CD14-positive monocyte (primary cell): ENCODE results near the gene ATP8B2. TPM values are rescaled to one million over a fixed set of nuclear protein-coding genes. Genes with fewer than 3 reads are reported as not detected.

ENCODE experiments used
- DNase-seq, 3 donors: peaks; one replicate each; pipeline ENCODE4 v3.0.0-alpha.2; 2011 to 2022
- H2AFZ ChIP-seq: 2 replicates; pipeline ENCODE4 v1.6.0; 2012; ENCODE audit warnings: mild to moderate bottlenecking, low read depth, low read length, inconsistent platforms; ENCODE audit not compliant: insufficient read depth, poor library complexity, severe bottlenecking
- H3K27ac ChIP-seq, 2 donors: 1 replicate in 1 of 2; 2 replicates in 1 of 2; pipeline ENCODE4 v1.5.1; 2012 to 2013; ENCODE audit warnings: low read length in 2 of 2, control low read depth in 1 of 2, inconsistent platforms in 1 of 2, low read depth in 1 of 2, mild to moderate bottlenecking in 1 of 2
- H3K27me3 ChIP-seq, 2 donors: one replicate each; pipeline versions ENCODE4 v1.6.0 to v1.6.1; 2011 to 2013; ENCODE audit warnings: low read length in 2 of 2; ENCODE audit not compliant: control insufficient read depth in 2 of 2, insufficient read depth in 2 of 2
- H3K36me3 ChIP-seq, 2 donors: replicated peaks in 1 of 2; 1 replicate in 1 of 2; 2 replicates in 1 of 2; pipeline versions ENCODE4 v1.5.1 to v1.6.1; 2012 to 2013; ENCODE audit warnings: low read length in 2 of 2, control low read depth in 1 of 2, inconsistent platforms in 1 of 2, mild to moderate bottlenecking in 1 of 2; ENCODE audit not compliant: insufficient read depth in 2 of 2, control insufficient read depth in 1 of 2
- H3K4me1 ChIP-seq, 2 donors: 1 replicate in 1 of 2; 2 replicates in 1 of 2; pipeline versions ENCODE4 v1.5.1 to v1.6.1; 2012 to 2013; ENCODE audit warnings: low read length in 2 of 2, control low read depth in 1 of 2, inconsistent platforms in 1 of 2, mild to moderate bottlenecking in 1 of 2, moderate library complexity in 1 of 2; ENCODE audit not compliant: insufficient read depth in 2 of 2, control insufficient read depth in 1 of 2
- H3K4me2 ChIP-seq: replicated peaks from 2 replicates; pipeline ENCODE3; 2012; ENCODE audit warnings: low read length, moderate library complexity, mild to moderate bottlenecking; ENCODE audit not compliant: poor library complexity, severe bottlenecking; ENCODE audit errors: extremely low read depth
- H3K4me3 ChIP-seq, 3 experiments: fragments of 200-600 bp in 1 of 3; sonication (generic) in 1 of 3; replicated peaks in 1 of 3; 1 replicate in 2 of 3; 2 replicates in 1 of 3; pipeline ENCODE4 v1.5.1; 2011 to 2013; ENCODE audit warnings: low read length in 3 of 3, mild to moderate bottlenecking in 3 of 3, control low read depth in 2 of 3, low read depth in 2 of 3, inconsistent platforms in 1 of 3, moderate library complexity in 1 of 3
- H3K79me2 ChIP-seq: 2 replicates; pipeline ENCODE4 v1.6.0; 2012; ENCODE audit warnings: mild to moderate bottlenecking, control low read depth, inconsistent platforms, low read length, moderate library complexity; ENCODE audit not compliant: insufficient read depth
- H3K9ac ChIP-seq: 2 replicates; pipeline ENCODE4 v1.6.0; 2017; ENCODE audit warnings: low read length, mild to moderate bottlenecking; ENCODE audit not compliant: insufficient read depth, poor library complexity, severe bottlenecking
- H3K9me3 ChIP-seq, 2 donors: replicated peaks in 1 of 2; 1 replicate in 1 of 2; 2 replicates in 1 of 2; pipeline versions ENCODE4 v1.5.1 to v1.6.1; 2012 to 2013; ENCODE audit warnings: low read length in 2 of 2, control low read depth in 1 of 2; ENCODE audit not compliant: control insufficient read depth in 1 of 2, insufficient read depth in 1 of 2
- H4K20me1 ChIP-seq: 2 replicates; pipeline ENCODE4 v1.6.0; 2012; ENCODE audit warnings: mild to moderate bottlenecking, low read length, control low read depth, moderate library complexity; ENCODE audit not compliant: insufficient read depth
- H3K27ac Mint-ChIP-seq, 7 donors: one replicate each; pipeline ENCODE4 v1.8.0; 2020; ENCODE audit warnings: mild to moderate bottlenecking in 7 of 7, mixed read lengths in 7 of 7, moderate library complexity in 6 of 7, inconsistent platforms in 2 of 7
- H3K27me3 Mint-ChIP-seq, 3 donors: one replicate each; pipeline ENCODE4 v1.8.0; 2021 to 2022; ENCODE audit warnings: low read depth in 3 of 3, mild to moderate bottlenecking in 3 of 3, mixed read lengths in 3 of 3, moderate library complexity in 3 of 3, inconsistent platforms in 1 of 3
- H3K36me3 Mint-ChIP-seq, 2 donors: one replicate each; pipeline ENCODE4 v1.8.0; 2020; ENCODE audit warnings: mixed read lengths in 2 of 2, inconsistent platforms in 1 of 2, mild to moderate bottlenecking in 1 of 2
- H3K4me1 Mint-ChIP-seq: one replicate; pipeline ENCODE4 v1.8.0; 2020; ENCODE audit warnings: mild to moderate bottlenecking, mixed read lengths
- H3K4me3 Mint-ChIP-seq, 2 donors: one replicate each; pipeline ENCODE4 v1.8.0; 2020; ENCODE audit warnings: mild to moderate bottlenecking in 2 of 2, mixed read lengths in 2 of 2, moderate library complexity in 1 of 2
- H3K9me3 Mint-ChIP-seq, 7 donors: one replicate each; pipeline ENCODE4 v1.8.0; 2020 to 2022; ENCODE audit warnings: mixed read lengths in 7 of 7, mild to moderate bottlenecking in 6 of 7, moderate library complexity in 6 of 7, inconsistent platforms in 2 of 7
- WGBS: methylation state at CpG from one replicate; pipeline ENCODE4 v1.1.5; 2013; ENCODE audit warnings: missing lambda C conversion rate; ENCODE audit not compliant: insufficient coverage; 5-methylcytosine and 5-hydroxymethylcytosine counted together
- intact Hi-C, 2 donors: fragments of 100-400 bp; cut with micrococcal nuclease; formaldehyde crosslinking; loops; one replicate each; pipeline versions ENCODE4 v1.15.0 to v1.15.1; 2023
- polyA minus RNA-seq: library from RNA; depleted of rRNA, polyadenylated mRNA; stranded (reverse); fragments of >200 nt; gene quantifications from 2 replicates; pipeline ENCODE4 v1.2.3, GENCODE V29; 2012
- polyA plus RNA-seq, 3 donors: library from polyadenylated mRNA; depleted of rRNA in 1 of 3; unstranded in 2 of 3; stranded (reverse) in 1 of 3; fragments of 300-500 nt in 2 of 3; fragments of >200 nt in 1 of 3; fragmentation: Illumina TruSeq in 2 of 3; gene quantifications; 1 replicate in 2 of 3; 2 replicates in 1 of 3; pipeline ENCODE4 v1.2.3, GENCODE V29; 2012 to 2021
- total RNA-seq, 12 experiments: library from RNA in 1 of 12; stranded (reverse) in 1 of 12; fragments of 120-200 nt in 1 of 12; gene quantifications; one replicate each; pipeline ENCODE4 v1.2.4 and lab custom pipeline; 2013 to 2026; ENCODE audit warnings: mixed read lengths in 6 of 12, inconsistent platforms in 1 of 12
- TF ChIP-seq, protein P1 (sequence below): fragments of 200-600 bp; IDR thresholded peaks from one replicate; pipeline ENCODE4 v1.8.0; 2022; ENCODE audit warnings: antibody characterized with exemption, mild to moderate bottlenecking

ATP8B2 gene, protein sequence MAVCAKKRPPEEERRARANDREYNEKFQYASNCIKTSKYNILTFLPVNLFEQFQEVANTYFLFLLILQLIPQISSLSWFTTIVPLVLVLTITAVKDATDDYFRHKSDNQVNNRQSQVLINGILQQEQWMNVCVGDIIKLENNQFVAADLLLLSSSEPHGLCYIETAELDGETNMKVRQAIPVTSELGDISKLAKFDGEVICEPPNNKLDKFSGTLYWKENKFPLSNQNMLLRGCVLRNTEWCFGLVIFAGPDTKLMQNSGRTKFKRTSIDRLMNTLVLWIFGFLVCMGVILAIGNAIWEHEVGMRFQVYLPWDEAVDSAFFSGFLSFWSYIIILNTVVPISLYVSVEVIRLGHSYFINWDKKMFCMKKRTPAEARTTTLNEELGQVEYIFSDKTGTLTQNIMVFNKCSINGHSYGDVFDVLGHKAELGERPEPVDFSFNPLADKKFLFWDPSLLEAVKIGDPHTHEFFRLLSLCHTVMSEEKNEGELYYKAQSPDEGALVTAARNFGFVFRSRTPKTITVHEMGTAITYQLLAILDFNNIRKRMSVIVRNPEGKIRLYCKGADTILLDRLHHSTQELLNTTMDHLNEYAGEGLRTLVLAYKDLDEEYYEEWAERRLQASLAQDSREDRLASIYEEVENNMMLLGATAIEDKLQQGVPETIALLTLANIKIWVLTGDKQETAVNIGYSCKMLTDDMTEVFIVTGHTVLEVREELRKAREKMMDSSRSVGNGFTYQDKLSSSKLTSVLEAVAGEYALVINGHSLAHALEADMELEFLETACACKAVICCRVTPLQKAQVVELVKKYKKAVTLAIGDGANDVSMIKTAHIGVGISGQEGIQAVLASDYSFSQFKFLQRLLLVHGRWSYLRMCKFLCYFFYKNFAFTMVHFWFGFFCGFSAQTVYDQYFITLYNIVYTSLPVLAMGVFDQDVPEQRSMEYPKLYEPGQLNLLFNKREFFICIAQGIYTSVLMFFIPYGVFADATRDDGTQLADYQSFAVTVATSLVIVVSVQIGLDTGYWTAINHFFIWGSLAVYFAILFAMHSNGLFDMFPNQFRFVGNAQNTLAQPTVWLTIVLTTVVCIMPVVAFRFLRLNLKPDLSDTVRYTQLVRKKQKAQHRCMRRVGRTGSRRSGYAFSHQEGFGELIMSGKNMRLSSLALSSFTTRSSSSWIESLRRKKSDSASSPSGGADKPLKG
- total RNA-seq (2013) = 1.1 TPM
- 1 to 10 TPM in 1 of 3 donors, under 1 TPM in 2; 0.46 to 2.2 (median 0.98) TPM for polyA plus RNA-seq
- polyA minus RNA-seq = 0.97 and 2.6 TPM in 2 replicates
- total RNA-seq (lab: John Stamatoyannopoulos, UW) = 4.7 to 28.8 (median 10.4) reads per million in 11 experiments

DNA sequence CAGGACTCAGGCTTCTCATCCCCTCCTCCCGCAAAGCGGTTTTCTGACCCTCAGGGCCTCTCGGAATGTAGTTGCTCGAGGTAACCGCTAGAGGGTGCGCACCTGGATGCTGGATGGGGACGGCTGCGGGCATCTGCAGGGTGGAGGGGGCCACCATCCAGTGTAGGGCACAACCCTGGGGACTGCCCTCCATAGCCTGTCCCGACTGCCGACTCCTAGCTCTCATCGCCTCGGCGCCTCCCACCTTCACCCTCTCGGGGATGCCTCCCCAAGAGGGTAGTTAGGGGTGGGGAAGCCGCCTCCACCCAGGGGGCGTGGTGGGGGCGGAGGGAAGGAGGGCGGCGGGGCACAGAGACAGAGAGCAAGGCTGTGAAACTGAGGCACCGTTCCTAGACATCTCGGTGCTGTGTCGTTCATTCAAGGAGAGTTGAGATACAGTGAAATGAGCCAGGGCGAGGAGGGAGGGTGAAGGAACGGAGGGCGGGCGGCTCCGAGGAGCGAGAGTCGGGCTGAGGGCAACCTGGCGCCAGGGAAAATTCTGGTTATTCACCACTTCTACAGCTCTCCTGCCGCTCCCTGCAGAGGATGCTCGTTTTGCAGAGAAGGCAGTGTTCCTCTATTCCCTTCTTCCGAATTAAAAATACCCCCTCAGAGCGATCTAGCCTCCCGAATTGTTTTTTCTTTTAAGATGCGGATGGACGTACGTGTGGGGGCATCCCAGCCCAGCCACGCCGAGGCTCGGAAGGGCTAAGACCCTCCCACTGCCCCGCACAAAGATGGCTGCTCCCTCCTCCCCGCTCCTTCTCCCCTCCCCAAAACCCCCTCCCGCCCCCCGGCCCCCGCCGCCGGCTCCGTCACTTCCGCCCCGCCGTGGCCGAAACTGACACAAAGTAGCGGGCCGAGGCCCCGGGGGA, at the start of gene ATP8B2:
ATP8B2 (plus strand) TSS at position 857 of the 914 bp plus-strand sequence. CDS start 2,617 bp downstream, outside the sequence.
- intact Hi-C loops = loop anchor here in 1 of 2 donors (5.0 kb wide), 1 partner anchor 82 kb away; the partner anchor contains the start of gene IL6R
- Mint-ChIP-seq H3K27ac (peak within 1 kb of the TSS in 6 of 7 donors; percentile 36 to 89 (median 74)), H3K36me3 (peaks cover 3 to 8% of the 10 kb centered on the region in 2 donors), H3K4me1 (peaks cover 46% of the 10 kb centered on the region), H3K9me3 (peaks cover 0 to 10% (median 0%) of the 10 kb centered on the region in 7 donors), H3K27me3 (peaks cover 49 to 79% (median 56%) of the 10 kb centered on the region in 3 donors), H3K4me3 (peak within 1 kb of the TSS; percentile 88 to 93)
- H3K9ac ChIP-seq = peak within 1 kb of the TSS; percentile 58
- WGBS = 1% methylated on average over 11 of the region's 56 CpGs
- peaks cover 2 to 38% of the 10 kb centered on the region in 2 donors for H3K27me3 ChIP-seq
- H3K36me3 ChIP-seq = no peaks in the 10 kb centered on the region
- H3K4me3 ChIP-seq = peak within 1 kb of the TSS; percentile 48 to 74 (median 50)
- no peaks in the 10 kb centered on the region for H3K9me3 ChIP-seq
- peak within 1 kb of the TSS; percentile 89 for H3K4me2 ChIP-seq
- no peaks in the 10 kb centered on the region for H3K79me2 ChIP-seq
- TF ChIP-seq, protein P1, sequence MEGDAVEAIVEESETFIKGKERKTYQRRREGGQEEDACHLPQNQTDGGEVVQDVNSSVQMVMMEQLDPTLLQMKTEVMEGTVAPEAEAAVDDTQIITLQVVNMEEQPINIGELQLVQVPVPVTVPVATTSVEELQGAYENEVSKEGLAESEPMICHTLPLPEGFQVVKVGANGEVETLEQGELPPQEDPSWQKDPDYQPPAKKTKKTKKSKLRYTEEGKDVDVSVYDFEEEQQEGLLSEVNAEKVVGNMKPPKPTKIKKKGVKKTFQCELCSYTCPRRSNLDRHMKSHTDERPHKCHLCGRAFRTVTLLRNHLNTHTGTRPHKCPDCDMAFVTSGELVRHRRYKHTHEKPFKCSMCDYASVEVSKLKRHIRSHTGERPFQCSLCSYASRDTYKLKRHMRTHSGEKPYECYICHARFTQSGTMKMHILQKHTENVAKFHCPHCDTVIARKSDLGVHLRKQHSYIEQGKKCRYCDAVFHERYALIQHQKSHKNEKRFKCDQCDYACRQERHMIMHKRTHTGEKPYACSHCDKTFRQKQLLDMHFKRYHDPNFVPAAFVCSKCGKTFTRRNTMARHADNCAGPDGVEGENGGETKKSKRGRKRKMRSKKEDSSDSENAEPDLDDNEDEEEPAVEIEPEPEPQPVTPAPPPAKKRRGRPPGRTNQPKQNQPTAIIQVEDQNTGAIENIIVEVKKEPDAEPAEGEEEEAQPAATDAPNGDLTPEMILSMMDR = peak; percentile 96
- no peak within 1 kb of the TSS for H3K27ac ChIP-seq
- peaks cover 3% of the 10 kb centered on the region for H4K20me1 ChIP-seq
- peak; percentile 47 to 66 (median 59) for DNase-seq
- H2AFZ ChIP-seq = peak within 1 kb of the TSS; percentile 78
- peaks cover 35 to 49% of the 10 kb centered on the region in 2 donors for H3K4me1 ChIP-seq
